Spleen (tissue), 11 donors: Measurements from ENCODE around the gene FAM221B. TPM values are rescaled to one million over a fixed set of nuclear protein-coding genes. Genes with fewer than 3 reads are reported as not detected.

Experiments
- DNase-seq: peaks from one replicate; pipeline ENCODE4 v3.0.0-alpha.2; 2020
- H3K27ac ChIP-seq, 8 donors: fragments of 200-600 bp; sonication (generic) in 7 of 8; 1 replicate in 4 of 8; 2 replicates in 4 of 8; pipeline versions ENCODE4 v1.5.0 to v1.8.0; 2016 to 2021; ENCODE audit warnings: inconsistent platforms in 4 of 8, mild to moderate bottlenecking in 4 of 8, moderate library complexity in 1 of 8
- H3K27me3 ChIP-seq, 7 donors: fragments of 200-600 bp; sonication (generic) in 6 of 7; replicated peaks in 1 of 7; 1 replicate in 4 of 7; 2 replicates in 3 of 7; pipeline versions ENCODE4 v1.5.0 to v1.8.0; 2016 to 2021; ENCODE audit warnings: inconsistent platforms in 3 of 7, mild to moderate bottlenecking in 1 of 7
- H3K36me3 ChIP-seq, 6 donors: fragments of 200-600 bp; sonication (generic) in 5 of 6; 1 replicate in 4 of 6; 2 replicates in 2 of 6; pipeline versions ENCODE4 v1.5.0 to v1.8.0; 2016 to 2021; ENCODE audit warnings: inconsistent platforms in 2 of 6
- H3K4me1 ChIP-seq, 6 donors: fragments of 200-600 bp; sonication (generic) in 5 of 6; 1 replicate in 3 of 6; 2 replicates in 3 of 6; pipeline versions ENCODE4 v1.5.0 to v1.8.0; 2016 to 2021; ENCODE audit warnings: inconsistent platforms in 3 of 6
- H3K4me3 ChIP-seq, 8 donors: fragments of 200-600 bp; sonication (generic) in 7 of 8; 1 replicate in 4 of 8; 2 replicates in 4 of 8; pipeline versions ENCODE4 v1.5.0 to v1.8.0; 2016 to 2021; ENCODE audit warnings: inconsistent platforms in 4 of 8, mild to moderate bottlenecking in 4 of 8, moderate library complexity in 2 of 8
- H3K9me3 ChIP-seq, 8 donors: fragments of 200-600 bp; sonication (generic) in 7 of 8; 1 replicate in 4 of 8; 2 replicates in 4 of 8; pipeline versions ENCODE4 v1.5.0 to v1.8.0; 2016 to 2021; ENCODE audit warnings: inconsistent platforms in 4 of 8
- CTCF ChIP-seq, 11 experiments: fragments of 200-600 bp in 7 of 11; fragments of 450-650 bp in 4 of 11; sonication (generic) in 4 of 11; IDR thresholded peaks in 8 of 11; conservative IDR thresholded peaks in 3 of 11; 1 replicate in 7 of 11; 2 replicates in 4 of 11; pipeline versions ENCODE4 v1.4.0 to v1.8.0; 2016 to 2021; ENCODE audit warnings: antibody characterized with exemption in 11 of 11, inconsistent platforms in 4 of 11, mild to moderate bottlenecking in 1 of 11
- POLR2A ChIP-seq, 3 donors: fragments of 450-650 bp; IDR thresholded peaks; one replicate each; pipeline ENCODE4 v1.5.1; 2017; ENCODE audit warnings: antibody characterized with exemption in 3 of 3, mild to moderate bottlenecking in 1 of 3
- POLR2AphosphoS5 ChIP-seq, 3 donors: sonication (generic); formaldehyde crosslinking; IDR thresholded peaks; one replicate each; pipeline ENCODE4 v1.5.1; 2017; ENCODE audit warnings: antibody characterized with exemption in 3 of 3
- WGBS, 5 donors: extraction: QIAGEN DNeasy Blood & Tissue Kit in 3 of 5; methylation state at CpG; one replicate each; pipeline versions ENCODE4 v1.1.5 to v1.1.7; 2013 to 2018; 5-methylcytosine and 5-hydroxymethylcytosine counted together
- intact Hi-C: fragments of 100-400 bp; cut with DNase I; formaldehyde crosslinking; loops from one replicate; pipeline ENCODE4 v1.15.0; 2023; ENCODE audit warnings: low total_unique reads
- polyA plus RNA-seq, 3 donors: library from polyadenylated mRNA; stranded (reverse); fragments of 200-250 nt; gene quantifications; one replicate each; pipeline ENCODE4 v1.2.1, GENCODE V29; 2013
- total RNA-seq, 7 donors: library from RNA; depleted of rRNA in 3 of 7; stranded (reverse); fragments of >200 nt in 3 of 7; fragmentation: NEBNext Ultra II Directional in 4 of 7; extraction: Animal tissue kit (Norgen Biotek cat#: 25700) in 4 of 7; gene quantifications; one replicate each; pipeline versions ENCODE4 v1.1.0 to v1.2.1, GENCODE V29; 2016 to 2021
- donor health status: healthy with polysubstance abuse.
- donor health status: DM: no; HTN: no; CAD: no; lungs with moderate emphysema.
- donor health status: DM: no; HTN: no; CAD: no.
- donor health status: Bipolar disorder and iron deficiency.
- donor health status: healthy.
- donor health status: DM: no; HTN: no; CAD: no.
- donor health status: DM: yes; HTN: yes; CAD: no.

Gene FAM221B
- total and polyA plus RNA-seq, 10 donors, result not detected

GRCh38 chr9:35814106-35814840 lies 14.3 kb downstream of the FAM221B start:
- 8 to 18% (median 10%) methylated on average over 13 to 29 of the region's 29 CpGs for WGBS, 5 donors
- Histone ChIP-seq H3K4me1 (peaks cover 17 to 49% (median 35%) of the 10 kb centered on the region in 6 donors), H3K36me3 (peaks cover 0 to 4% (median 0%) of the 10 kb centered on the region in 6 donors), H3K27me3 (no peaks in the 10 kb centered on the region), H3K27ac (peak overlapping the region; percentile 91 to 99 (median 97)), H3K9me3 (no peaks in the 10 kb centered on the region), H3K4me3 (peak overlapping the region; percentile 70 to 100 (median 88))
- DNase-seq, result peak; percentile 92
- TF ChIP-seq CTCF (IDR thresholded peaks at IDR 0.05 in 8 of 11, conservative IDR thresholded peaks at IDR 0.05 in 3 of 11) (peak in 8 of 11 experiments; percentile 10 to 51 (median 34)), POLR2A (IDR thresholded peaks at IDR 0.05) (no peak)
- intact Hi-C loops, result no loop called here

DNA sequence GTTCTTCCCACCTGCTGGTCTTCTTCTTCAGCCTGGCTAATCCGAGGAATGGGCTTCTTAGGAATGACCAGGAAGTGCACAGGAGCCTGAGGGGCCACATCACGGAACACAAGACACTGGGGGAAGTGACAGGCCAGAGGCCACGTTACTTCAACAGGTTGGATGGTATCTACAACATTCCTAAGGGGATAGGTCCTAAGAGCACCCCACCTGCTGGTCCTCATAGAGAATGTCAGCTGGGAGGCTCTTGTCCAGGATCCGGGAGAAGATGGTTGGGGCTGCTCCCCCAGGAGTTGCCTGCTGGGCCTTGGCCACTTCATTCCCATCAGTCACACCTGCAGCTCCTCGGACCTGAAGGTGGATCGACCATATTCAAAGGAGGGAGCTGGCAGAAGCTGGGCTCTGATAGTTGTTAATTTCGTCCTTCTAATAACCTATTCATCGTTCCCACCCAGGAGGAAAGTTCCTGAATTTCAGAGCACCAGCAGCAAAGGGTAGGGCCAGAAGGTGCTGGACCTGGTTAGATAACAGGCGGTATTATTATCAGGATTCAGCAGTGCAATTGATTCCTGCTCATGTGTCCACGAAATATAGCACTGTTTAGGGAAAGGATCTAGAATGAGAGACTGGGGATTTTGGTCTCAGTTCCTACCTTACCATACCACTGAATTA lies 15.0 kb downstream of the FAM221B start:
- WGBS, 5 donors, result 82 to 91% (median 89%) methylated on average over 10 of the region's 10 CpGs
- peaks cover 17 to 49% (median 35%) of the 10 kb centered on the region in 6 donors for H3K4me1 ChIP-seq
- TF ChIP-seq CTCF (IDR thresholded peaks at IDR 0.05 in 8 of 11, conservative IDR thresholded peaks at IDR 0.05 in 3 of 11) (peak in 3 of 11 experiments; percentile 9 to 25 (median 21)), POLR2AphosphoS5 (IDR thresholded peaks at IDR 0.05) (no peak)
- intact Hi-C loops, result no loop called here
- H3K27ac ChIP-seq, result peak overlapping the region in 7 of 8 donors; percentile 91 to 99 (median 96)
- H3K4me3 ChIP-seq, result peak overlapping the region in 1 of 8 donors; percentile 100
- DNase-seq, result no peak
- no peaks in the 10 kb centered on the region for H3K9me3 ChIP-seq
- H3K36me3 ChIP-seq, result peaks cover 0 to 11% (median 5%) of the 10 kb centered on the region in 6 donors
- no peaks in the 10 kb centered on the region for H3K27me3 ChIP-seq

- Histone ChIP-seq H3K36me3 (peaks cover 0 to 26% (median 12%) of the 10 kb centered on the region in 6 donors), H3K27ac (peak within 1 kb of the TSS; percentile 42 to 99 (median 79)), H3K4me3 (peak within 1 kb of the TSS; percentile 25 to 77 (median 61)), H3K9me3 (no peaks in the 10 kb centered on the region), H3K27me3 (no peaks in the 10 kb centered on the region), H3K4me1 (peaks cover 17 to 49% (median 35%) of the 10 kb centered on the region in 6 donors)
- intact Hi-C loops, result no loop called here
- TF ChIP-seq POLR2AphosphoS5 (IDR thresholded peaks at IDR 0.05) (peak; percentile 75 to 86 (median 80)), POLR2A (IDR thresholded peaks at IDR 0.05) (peak in 1 of 3 donors; percentile 6), CTCF (IDR thresholded peaks at IDR 0.05 in 8 of 11, conservative IDR thresholded peaks at IDR 0.05 in 3 of 11) (peak in 1 of 11 experiments; percentile 28)
- DNase-seq, result peak; percentile 98
- 0 to 2% (median 1%) methylated on average over 23 to 28 of the region's 28 CpGs for WGBS, 5 donors
Measured at GRCh38 chr9:35812025-35812602, 16.4 kb downstream of the FAM221B start, which contains the start of gene SPAG8. Gene SPAG8 (minus strand): TSS chr9:35812262. CDS start chr9:35812147, 115 bp downstream.
